Coronary artery (tissue), 2 donors: Measurements from ENCODE around the gene NOG.

Experiments
- DNase-seq: peaks from one replicate; pipeline ENCODE4 v3.0.0-alpha.2; 2017; ENCODE audit warnings: low spot score
- H3K27ac ChIP-seq, 2 donors: fragments of 200-600 bp; sonication (generic); one replicate each; pipeline ENCODE4 v1.5.1; 2016 to 2019
- H3K4me3 ChIP-seq: fragments of 200-600 bp; sonication (generic); 2 replicates; pipeline ENCODE4 v1.5.1; 2016; ENCODE audit warnings: mild to moderate bottlenecking, moderate library complexity
- TF ChIP-seq, protein P1 (sequence below): fragments of 200-600 bp; sonication (generic); IDR thresholded peaks from one replicate; pipeline ENCODE4 v1.5.1; 2019; ENCODE audit warnings: antibody characterized with exemption

NOG gene

DNA sequence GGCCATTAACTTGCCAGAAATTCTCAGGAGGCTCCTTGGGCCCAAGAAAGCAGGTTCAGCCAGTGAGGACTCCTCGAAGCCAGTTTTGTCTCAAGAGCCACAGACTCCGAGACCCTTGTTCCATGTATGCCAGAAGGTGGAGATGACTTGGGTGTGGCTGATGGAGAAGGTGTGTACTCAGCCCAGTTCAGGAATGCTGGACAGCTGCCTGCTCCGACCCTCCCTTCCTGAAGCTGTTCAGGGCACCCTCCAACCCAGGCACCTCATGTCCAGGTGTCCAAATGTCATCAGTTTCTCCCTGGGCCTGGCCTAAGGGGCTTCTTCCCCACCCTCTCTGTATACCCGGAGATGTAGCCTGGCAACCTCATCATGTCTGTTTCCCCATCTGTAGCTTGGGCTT, 40.2 kb downstream of the NOG start:
- no peak overlapping the region for H3K4me3 ChIP-seq
- H3K27ac ChIP-seq: no peak overlapping the region
- TF ChIP-seq, protein P1, sequence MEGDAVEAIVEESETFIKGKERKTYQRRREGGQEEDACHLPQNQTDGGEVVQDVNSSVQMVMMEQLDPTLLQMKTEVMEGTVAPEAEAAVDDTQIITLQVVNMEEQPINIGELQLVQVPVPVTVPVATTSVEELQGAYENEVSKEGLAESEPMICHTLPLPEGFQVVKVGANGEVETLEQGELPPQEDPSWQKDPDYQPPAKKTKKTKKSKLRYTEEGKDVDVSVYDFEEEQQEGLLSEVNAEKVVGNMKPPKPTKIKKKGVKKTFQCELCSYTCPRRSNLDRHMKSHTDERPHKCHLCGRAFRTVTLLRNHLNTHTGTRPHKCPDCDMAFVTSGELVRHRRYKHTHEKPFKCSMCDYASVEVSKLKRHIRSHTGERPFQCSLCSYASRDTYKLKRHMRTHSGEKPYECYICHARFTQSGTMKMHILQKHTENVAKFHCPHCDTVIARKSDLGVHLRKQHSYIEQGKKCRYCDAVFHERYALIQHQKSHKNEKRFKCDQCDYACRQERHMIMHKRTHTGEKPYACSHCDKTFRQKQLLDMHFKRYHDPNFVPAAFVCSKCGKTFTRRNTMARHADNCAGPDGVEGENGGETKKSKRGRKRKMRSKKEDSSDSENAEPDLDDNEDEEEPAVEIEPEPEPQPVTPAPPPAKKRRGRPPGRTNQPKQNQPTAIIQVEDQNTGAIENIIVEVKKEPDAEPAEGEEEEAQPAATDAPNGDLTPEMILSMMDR: no peak
- no peak for DNase-seq

DNA sequence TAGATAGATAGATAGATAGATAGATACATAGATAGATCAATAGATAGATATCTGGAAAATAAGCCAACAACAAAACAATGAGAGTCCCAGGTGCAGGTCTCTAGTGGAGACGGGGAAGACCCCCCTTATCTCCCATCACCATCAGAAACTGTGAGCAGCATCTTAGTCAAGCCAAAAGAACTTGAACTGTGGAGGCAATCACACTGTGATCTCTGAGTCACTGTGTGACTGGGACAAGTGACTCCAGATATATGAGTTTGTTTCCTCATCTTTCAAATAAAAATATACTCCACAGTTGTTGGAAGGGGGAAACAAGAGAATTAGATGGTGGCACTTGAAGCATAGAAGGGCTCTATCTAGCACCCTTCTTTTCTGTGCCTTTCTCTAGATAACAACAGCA, 42.1 kb downstream of the NOG start:
- TF ChIP-seq, protein P1: no peak
- no peak overlapping the region for H3K27ac ChIP-seq
- H3K4me3 ChIP-seq: no peak overlapping the region
- no peak for DNase-seq

DNA sequence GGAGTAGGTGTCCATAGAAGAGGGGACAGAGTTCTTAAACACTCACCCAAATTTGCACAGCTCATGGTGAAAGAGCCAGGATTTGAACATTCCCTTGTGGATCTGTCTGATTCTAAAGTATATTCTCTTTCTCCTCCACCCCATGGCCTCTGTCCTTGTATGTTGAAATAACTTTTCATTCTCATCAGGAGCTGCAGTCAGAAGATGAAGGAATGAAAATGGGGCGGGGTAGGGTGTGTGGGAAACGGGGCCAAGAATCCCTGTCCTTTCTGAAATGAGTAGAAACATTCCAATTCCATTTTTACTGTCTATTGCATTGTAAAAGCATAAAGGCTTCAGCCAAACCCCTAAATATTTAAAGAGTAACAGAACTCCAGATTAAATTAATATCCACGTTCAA, 42.8 kb downstream of the NOG start:
- TF ChIP-seq, protein P1: no peak
- DNase-seq: no peak
- no peak overlapping the region for H3K27ac ChIP-seq

DNA sequence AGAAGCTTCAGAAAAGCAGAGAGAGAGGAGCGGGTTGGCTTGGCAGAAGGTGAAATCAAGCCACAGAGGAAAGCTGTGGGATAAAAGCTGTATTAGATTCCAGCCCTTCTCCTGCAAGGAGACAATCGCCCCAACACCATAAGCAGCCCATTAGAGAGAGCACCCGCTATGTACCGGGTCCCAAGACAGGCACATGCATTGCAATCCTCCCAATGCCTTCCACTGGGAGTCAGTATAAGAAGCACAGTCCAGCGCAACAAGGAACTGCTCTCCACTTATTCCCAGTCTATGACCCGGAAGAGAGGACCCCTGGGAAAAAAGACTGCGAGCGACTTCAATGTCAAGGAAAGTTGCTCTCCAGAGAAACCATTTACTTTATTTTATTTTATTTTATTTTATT, 43.8 kb downstream of the NOG start:
- no peak for DNase-seq
- TF ChIP-seq, protein P1: no peak
- H3K4me3 ChIP-seq: no peak overlapping the region
- no peak overlapping the region for H3K27ac ChIP-seq

More for the DNA sequence above, 42.8 kb downstream of the NOG start:
- H3K4me3 ChIP-seq: no peak overlapping the region

DNA sequence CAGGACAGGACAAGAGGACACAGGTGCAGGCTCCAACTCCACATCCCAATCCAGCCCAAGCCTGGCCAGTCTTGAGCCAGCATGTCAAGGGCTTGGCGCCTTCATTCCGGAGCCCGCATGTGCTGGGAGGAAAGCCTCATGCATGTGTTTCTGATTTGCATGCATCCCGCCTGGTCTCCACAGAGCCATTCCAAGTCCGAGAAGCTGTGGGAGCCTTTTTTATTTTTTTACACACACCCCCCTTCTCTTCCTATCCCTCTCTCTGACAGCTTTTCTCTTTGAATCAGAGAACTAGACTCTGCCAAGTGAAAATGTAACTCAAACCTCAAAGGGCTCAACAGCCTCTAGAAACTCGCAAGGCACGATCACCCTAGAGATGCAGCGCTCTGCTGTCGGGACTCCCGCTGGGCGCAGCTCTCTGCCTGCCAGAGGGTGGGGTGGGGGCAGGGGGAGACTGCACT, 45.1 kb downstream of the NOG start:
- Histone ChIP-seq H3K27ac (no peak overlapping the region), H3K4me3 (no peak overlapping the region)
- DNase-seq: no peak
- TF ChIP-seq, protein P1: no peak

DNA sequence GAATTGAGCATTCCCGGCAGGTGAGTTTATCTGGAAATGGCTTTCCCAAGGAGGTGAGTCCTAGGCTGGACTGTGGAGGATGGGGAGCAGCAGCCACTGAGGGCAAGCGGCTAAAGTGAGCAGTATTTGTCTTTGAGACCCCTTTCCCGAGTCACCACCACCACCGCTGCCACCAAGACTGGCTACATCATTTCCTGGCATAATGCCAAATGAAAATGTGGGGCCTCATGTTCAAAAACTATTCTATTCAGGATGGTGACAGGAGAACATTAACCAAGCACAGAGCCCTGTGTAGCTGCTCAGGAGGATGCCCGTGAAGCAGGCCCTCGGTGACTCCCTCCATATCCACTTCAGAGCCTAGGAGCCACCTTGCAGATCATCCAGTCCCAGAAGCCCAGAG, 46.0 kb downstream of the NOG start:
- TF ChIP-seq, protein P1: no peak
- H3K27ac ChIP-seq: no peak overlapping the region
- DNase-seq: no peak
- no peak overlapping the region for H3K4me3 ChIP-seq

DNA sequence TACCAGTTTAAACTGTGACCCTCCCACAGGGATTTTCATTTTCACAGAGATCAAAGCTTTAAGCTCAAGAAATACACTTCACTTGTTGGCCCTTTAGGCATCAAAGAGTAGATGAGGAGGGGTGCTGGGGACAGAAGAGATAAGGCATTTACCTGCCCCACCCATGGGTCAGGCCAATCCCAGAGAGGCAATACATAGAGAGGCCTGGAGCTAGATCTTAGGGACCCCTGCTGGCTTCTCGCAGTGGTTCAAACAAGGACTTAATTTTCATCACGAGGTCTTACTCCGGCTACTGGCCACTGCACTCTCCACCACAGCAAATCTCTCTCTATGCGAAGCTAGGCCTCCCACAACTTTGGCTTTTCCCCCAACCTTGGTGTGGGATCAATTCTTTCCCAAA, 46.6 kb downstream of the NOG start:
- DNase-seq: no peak
- Histone ChIP-seq H3K4me3 (no peak overlapping the region), H3K27ac (no peak overlapping the region)
- TF ChIP-seq, protein P1: no peak
